Left forelimb (tissue), 1 donor: Measurements from ENCODE around the gene STK35.
"Not testable (repeated sequence)": the region's sequence is repeated elsewhere in the genome, so short reads cannot be mapped to it uniquely, and the experiment has no call there.

Source experiments
- DNase-seq: peaks from one replicate; pipeline ENCODE4 v3.0.0-alpha.2; 2018; ENCODE audit warnings: low spot score

Gene STK35

DNA sequence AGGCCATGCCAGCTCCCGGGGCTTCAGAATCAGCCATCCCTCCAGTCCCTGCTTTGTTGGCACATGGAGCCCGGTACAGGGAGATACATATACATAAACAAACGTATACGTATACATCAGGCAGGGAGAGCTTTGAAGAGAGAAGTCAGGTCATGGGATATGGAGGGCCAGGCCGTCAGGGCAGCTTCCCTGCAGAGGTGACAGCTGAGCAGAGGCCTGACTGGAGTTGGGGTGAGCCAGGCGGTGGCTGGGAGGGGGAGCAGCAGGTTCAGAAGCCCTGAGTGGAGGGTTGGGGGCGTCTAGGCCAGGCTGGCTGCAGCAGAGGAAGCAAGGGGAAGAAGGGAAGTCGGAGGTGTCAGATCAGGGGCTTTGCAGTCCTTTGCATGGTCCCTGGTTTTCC lies 61.7 kb downstream of the STK35 start:
- peak; percentile 41 for DNase-seq

DNA sequence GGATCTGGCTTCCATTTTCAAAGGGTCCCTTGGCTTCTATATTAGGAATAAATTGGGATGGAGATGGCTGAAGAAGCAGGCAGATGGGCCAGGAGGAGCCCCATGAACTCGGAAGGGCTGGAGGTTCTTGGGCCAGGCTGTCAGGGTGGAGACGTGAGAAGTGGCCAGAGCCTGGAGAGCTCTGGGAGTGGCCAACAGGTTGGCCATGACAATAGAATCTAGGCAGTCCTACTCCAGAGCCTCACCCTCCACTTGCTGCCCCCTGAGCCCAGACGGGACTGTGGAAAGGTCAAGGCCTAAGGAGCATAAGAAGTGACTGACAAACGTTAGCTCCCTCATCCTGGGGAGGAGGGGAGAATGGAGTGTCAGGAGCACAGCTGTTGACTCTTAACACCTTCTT lies 62.1 kb downstream of the STK35 start:
- DNase-seq = peak; percentile 15

DNA sequence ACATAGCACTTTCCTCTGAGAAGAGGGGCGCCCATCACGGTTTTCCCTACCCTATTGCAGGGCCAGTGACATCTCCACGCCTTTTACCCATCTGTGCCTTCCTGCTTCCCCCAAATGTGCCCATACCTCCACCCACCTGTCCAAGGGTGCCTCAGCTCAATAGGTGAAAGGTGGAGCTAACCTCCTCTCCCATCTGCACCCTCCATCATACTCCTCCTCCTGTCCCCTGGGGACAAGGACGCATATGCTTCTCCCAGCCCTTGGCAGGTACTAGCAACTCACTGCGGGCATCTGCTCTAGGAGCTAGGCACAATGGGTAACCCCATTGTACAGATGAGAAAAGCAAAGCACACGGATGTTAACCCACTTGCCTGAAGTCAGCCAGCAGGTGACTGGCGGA lies 62.8 kb downstream of the STK35 start:
- no peak for DNase-seq

DNA sequence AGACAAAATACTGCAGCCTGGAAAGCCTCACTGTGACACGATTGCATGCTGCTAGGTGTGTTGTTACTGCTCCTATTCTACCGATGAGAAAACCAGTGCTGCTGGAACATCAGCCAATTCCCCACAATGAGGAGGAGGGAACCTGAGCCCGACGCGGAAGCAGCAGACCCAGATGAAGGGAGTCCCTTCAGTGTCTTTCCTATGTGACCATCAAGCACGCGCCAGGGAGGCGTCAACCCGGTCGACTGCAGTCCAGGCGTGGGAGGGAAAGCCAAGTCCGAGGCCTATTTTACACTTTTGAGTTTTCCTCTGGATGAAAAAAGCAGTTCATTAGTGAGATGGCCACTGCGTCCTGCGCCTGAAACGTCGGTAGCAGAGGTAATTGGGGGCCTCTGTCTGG lies 63.3 kb downstream of the STK35 start:
- no peak for DNase-seq

DNA sequence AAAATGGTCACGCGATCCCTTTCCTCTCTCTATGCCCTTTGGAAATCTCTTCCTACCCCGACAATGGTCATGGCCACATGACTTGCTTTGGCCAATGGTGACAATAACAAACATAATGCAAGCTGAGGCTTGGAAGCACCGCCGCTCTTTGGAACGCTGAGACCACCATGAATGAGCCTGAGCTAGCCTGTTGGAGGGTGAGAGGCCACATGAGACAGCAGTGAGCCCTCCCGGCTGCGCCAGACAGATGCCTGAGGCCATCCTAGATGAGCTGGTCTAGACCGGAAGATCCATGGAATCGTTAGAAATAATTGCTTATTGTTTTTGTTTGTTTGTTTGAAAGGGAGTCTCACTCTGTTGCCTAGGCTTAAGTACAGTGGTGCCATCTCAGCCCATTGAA lies 64.2 kb downstream of the STK35 start:
- no peak for DNase-seq

DNA sequence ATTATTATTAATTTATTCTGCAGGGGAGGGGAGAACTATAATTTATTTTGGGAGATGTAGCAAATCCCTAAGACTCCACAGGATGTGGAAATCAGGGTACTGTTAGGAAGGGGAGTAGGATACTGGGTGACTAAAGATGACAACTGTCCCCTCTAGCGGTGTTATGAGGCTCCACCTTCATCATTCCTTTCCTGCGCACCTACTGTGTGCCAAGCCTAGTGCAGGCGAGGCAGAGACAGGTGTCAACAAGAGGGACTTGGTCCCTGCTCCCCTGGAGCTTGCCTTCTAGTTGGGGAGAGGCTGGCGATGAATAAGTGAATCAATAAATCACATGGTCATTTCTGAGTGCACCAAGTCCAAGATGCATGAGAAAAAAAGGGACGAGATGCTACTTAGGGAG lies 65.5 kb downstream of the STK35 start:
- no peak for DNase-seq

DNA sequence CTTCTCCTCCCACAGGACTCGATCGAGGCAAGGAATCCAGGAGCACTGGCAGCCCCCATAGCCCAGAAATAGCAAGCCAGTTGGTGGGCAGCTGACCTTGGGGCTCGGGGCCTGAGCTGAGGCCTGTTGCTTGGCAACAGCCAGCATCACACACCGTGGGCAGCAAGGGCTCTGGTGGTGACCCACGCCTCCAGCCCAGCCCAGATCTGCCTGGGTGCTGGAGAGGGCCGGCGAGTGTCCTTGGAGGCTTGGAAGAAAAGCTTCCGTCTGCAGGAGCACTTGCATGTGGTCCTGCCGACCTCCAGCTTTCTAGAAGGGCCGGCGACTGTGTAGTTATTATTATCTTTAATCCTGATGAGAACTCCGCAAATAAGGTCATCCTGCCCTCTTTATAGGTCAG lies 67.3 kb downstream of the STK35 start:
- no peak for DNase-seq

DNA sequence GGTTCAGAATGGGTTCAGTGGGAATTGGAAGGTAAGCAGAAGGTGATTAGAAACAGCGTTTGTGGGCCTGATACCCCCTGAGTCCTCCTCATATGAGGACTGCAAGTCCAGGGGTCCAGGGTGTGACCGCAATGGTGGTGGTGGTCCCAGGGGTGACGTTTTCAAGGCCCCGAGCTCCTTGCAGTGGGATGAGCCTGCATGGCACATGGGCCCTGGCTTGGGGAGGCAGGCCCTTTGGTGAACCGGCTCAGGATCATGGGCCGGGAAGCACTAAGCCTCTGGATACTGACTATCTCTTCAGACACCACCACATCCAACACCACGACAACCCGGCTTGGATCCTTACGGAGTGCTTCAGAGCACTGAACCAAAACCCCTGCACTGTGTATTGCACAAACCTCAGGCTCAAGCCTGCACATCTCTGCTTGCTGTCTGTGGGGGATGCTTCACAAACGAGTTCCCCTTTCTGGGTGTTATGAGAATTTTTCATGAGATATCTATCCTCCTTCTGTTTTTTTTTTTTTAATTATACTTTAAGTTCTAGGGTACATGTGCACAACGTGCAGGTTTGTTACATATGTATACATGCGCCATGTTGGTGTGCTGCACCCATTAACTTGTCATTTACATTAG lies 67.9 kb downstream of the STK35 start:
- DNase-seq = no peak

DNA sequence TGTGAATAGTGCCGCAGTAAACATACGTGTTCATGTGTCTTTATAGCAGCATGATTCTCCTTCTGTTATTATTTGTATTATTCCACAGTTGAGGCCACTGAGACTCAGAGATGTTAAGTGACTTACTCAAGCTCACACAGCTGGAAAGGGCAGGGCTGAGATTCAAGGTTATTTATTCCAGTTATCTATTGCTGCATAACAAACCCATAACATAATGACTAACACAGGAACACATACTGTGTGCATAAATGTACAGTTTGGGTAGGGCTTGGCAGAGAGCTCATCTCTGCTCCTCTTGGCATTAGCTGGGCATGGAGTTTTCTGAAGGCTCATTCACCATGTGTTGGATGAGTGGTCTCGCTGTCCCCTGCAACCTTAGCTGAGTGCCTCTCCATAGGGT lies 68.8 kb downstream of the STK35 start:
- DNase-seq = no peak

DNA sequence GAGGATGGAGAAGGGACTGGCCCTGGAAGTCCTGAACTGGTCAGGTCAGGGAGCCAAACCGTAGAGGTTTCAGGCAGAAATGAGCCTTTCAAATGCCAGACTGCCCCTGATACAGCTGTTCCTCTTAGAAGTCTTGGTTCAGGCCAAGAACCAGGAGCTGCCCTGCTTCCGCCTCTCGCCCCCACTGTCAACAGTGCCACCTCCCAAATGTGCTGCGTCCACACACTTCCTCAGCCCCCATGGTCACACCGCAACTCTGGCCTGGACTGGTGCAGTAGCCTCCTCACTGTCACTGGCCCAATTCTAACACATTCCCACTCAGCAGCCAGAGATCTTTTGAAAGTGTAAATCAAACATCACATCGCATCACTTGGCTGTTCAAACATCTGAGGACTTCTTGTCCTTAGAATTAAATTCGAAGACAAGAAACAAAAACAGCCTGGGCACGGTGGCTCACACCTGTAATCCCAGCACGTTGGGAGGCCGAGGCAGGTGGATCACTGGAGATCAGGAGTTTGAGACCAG lies 69.7 kb downstream of the STK35 start:
- no peak for DNase-seq

DNA sequence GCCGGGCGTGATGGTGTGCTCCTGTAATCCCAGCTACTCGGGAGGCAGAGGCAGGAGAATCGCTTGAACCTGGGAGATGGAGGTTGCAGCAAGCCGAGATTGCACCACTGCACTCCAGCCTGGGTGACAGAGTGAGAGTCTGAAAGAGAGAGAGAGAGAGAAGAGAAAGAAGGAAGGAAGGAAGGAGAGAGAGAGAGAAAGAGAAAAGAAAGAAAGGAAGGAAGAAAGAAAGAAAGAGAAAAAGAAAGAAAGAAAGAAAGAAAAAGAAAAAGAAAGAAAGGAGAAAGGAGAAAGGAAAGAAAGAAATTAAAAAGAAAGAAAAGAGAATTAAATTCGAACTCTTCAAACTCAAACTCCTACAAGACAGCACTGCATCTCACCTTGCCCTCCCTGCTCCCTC lies 70.2 kb downstream of the STK35 start:
- DNase-seq = not testable (repeated sequence)

DNA sequence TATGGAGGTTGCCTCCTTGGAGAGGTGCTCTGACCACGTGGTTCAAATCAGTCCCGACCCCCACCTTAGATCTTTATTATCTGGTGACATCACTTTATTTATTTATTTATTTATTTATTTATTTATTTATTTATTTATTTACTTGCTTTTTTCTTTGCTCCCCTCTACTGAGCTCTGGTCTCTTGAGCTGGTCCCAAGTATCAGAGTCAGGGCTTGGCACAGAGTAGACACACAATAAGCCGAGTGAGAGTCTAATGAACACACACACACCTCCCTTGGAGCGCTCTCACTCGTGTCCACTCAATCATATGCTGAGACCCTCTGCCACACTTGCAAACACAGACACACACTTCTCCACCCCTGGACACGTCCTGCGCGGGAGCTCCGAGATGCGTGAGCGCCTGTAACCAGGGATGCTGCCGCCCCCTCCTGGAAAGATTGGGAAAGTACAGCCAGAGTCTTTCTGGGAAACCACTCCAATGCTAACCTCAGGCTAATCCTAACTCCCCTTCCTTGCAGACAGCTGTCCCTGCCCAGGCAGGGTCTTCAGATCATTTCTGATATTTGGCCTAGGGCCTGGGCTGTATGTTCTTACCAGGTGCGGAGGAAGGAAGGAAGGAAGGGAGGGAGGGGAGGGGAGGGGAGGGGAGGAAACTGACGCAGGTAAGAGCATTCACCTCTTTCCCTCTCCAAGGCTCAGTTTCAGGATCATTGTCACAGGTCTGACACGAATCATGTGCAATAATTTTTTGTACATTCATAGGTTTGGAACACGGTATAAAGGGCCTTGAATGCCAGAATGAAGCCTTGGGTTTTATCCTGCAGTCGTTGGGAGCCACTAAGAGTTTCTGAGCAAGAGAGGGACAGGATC lies 70.9 kb downstream of the STK35 start:
- peak; percentile 81 for DNase-seq

DNA sequence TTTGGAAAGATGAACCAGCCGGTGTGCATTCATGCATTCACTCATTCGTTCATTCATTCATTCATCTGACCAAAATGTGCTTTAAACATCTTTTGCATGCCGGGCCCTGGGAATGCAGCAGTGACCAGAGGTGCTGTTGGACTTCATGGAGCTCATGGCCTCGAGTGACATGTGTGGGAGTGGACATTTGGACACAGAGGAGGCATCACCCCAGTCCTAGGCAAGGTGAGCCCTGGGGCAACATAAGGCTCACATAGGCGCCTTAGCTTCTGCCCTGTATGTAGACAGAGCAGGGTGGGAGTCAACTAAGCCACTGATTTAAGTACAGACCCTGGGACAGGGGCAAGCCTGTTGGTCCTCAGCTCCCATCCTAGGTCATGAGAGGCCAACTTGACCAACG lies 71.6 kb downstream of the STK35 start:
- DNase-seq = no peak

DNA sequence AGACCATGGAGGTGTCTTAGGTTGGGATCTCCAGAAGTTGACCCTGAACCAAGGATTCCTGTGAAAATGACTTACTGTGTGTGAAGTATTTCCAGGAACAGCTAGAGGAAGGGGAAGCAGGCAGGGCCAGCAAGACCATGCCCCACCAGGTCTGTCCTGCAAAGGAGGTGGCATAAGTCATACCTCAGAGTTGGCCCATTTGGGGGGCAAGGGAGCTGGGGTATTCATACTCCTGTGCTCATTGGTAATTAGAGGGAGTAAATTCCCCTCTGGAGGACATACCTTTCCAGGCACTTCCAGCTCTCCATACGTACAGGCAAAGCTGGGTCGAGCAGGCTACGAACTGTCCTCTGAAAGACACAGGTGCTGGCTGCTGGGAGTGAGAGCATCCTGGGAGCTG lies 72.4 kb downstream of the STK35 start:
- no peak for DNase-seq

DNA sequence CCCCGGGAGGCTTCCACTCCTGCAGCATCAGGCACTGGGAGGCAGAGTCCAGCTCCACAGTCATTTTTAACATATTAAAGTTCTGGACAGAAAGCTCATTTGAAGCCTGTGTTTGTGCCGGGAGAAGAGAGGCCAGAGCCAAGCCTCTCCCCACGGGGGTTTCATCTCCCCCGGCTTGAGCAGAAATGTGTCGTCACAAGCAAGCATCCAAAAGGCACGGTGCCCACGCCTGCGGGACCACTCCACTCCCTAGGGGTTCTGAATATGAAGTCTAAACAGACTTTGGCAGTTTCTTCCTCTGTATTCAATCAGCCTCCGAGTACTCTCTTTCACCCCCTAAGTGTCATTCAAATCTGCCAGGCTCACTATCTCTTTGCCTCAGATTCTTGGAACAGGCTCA lies 75.3 kb downstream of the STK35 start:
- no peak for DNase-seq

DNA sequence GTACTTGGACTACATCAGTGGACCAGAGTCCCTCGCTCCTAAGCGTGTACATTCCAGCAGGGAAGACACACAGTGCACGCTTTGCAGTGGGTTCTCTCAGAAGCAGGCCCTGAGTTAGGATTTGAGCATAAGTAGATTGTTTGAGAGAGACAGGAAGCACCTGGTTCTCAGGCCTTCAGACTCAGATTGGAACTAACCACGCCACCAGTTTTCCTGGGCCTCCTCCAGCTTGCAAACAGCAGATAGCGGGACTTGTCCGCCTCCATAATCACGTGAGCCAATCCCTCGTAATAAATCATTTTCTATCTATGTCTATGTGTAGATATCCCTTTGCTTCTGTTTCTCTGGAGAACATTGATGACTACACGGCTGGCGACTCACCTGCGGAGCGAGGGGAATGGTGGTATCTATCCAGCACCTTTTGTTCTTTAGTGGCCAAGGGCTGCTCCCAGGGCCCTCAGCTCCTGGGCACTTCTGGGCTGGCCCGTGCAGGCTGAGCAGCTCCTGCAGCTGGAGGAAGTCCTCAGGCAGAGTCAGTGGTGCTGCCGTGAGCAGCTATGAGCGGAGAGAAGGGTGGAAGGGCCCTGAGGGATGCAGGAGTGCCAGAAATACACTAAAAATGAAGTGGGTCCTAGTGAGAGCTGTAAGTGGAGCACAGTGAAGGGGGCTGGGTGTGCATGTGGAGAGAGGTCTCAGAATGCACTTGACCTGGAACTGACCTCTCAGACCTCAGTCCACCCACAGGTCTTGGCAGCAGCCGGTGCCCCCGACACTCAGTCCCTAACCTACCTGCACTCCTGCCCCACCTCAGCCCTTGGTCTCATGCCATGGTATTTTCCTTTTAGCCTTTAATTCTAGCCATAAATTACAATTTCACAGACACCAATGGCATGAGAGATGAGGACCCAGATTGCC lies 76.9 kb downstream of the STK35 start:
- no peak for DNase-seq

DNA sequence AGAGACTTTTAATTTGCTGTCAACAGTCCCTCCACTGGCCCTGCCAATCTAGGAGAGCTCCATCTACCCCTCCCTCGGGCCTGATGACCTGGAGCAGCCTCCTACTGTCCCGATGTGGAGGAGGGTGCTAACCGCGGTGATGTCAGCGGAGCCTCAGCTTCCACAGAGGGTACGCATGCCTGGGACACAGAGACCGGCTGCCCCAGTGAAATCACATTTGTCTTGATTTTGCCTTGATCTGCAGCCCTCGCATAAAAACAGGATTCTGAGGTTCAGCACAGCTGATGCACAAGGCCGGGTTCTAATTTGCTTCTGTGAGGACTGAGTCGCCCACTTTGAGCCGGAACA lies 77.6 kb downstream of the STK35 start:
- DNase-seq = no peak

DNA sequence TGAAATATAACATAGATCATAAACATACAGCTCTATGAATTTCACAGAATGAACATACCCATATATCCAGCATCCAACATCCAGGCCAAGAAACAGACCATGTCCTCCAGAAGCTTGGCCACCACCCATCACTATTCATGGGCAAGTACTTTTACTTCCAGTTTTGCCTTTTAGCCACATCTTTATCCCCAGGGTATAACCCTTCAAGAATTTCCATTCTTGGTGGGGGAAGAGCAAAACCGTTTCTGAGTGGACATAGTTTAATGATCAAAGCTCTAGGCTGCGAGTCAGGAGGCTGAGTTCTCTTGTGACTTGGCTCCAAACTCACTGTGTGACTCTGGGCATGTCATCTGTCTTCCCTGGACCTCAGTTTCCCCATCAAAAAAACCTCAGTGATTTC lies 78.3 kb downstream of the STK35 start:
- no peak for DNase-seq

DNA sequence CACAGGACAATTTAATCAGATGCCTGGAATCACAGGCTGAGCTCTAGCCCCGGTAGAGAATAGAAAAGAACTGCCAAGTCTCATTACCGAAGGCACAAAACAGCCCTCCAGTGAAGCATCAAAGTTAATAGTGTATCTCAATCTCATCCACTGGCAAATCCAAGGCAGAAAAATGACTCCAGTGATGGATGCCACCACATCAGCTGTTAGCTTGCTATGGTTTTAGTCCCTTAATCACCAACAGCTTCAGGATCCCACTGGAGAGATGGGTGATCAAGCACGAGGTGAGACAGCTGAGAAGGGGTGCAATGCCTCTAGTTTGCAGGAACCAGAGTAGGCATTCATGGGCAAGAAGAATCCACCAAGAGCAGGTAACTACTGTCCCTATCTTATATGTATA lies 81.8 kb downstream of the STK35 start:
- no peak for DNase-seq

DNA sequence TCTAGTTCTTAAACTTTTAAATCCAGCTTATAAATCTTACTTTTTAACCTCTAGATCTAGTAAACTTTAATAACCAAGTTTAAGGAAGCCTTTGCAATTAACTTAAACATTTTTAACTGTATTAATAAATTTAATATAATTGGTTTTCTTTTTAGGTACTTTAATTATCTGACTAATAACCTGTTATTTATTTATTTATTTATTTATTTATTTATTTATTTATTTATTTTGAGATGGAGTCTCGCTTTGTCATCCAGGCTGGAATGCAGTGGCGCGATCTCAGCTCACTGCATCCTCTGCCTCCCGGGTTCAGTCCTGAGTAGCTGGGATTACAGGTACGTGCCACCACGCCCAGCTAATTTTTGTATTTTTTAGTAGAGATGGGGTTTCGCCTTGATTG lies 83.3 kb downstream of the STK35 start:
- not testable (repeated sequence) for DNase-seq

DNA sequence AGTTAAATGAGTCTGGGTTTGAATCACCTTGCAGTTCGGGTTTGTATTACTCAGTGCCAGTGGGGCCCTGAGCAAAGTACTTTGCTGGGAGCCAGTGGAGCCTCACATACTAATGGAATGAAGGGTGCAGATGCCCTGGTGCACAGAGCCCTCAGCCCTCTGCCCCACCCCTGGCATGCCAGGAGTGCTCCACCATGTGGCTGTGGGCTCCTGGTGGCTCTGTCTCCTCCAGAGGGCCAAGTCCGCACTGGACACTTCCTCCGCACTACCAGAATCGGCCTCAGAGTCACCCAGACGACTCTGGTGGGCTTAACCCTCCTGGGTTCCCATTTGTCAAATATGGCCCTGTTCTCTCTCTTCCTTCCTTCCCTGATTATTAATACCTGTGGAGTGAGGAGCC lies 94.0 kb downstream of the STK35 start:
- DNase-seq = no peak

DNA sequence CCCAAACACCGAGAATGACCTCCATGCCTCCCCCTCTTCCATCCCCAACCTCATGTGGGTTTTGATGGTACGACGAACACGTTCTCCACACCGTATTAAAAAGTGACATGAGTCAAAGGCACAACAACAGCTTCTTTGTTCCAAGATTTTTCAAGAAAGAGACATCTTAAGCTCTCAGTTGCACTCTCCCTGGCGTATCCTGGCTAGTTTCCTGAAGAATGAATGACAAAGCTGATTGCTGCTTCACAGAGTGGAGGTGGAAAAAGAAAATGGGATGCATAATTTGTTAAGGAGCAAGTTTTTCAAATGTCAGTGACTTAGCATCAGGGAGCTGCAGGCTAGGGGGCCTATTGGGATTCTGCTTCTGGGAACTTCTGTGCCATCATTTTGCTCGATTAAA lies 95.5 kb downstream of the STK35 start:
- DNase-seq = no peak
